ENCODE measurements around the gene ZNF512B. TPM values are rescaled to one million over a fixed set of nuclear protein-coding genes. Genes with fewer than 3 reads are reported as not detected.
"Not testable (repeated sequence)": the region's sequence is repeated elsewhere in the genome, so short reads cannot be mapped to it uniquely, and the experiment has no call there.

ZNF512B gene
- total RNA-seq = 10 to 100 TPM; 12.3 to 16.1 (median 13.6) TPM
- 9.8 TPM for polyA plus RNA-seq
- long read RNA-seq, donor 1, full-length matches to known transcripts = 1 of 24 reads
- long read RNA-seq, donor 1, partial matches to known transcripts = 7 of 24 reads
- long read RNA-seq, donor 1, other reads (novel, unspliced or antisense) = 16 of 24 reads
- long read RNA-seq, donor 2, full-length matches to known transcripts = 1 of 17 reads
- long read RNA-seq, donor 2, partial matches to known transcripts = 6 of 17 reads
- long read RNA-seq, donor 2, other reads (novel, unspliced or antisense) = 10 of 17 reads
- long read RNA-seq, donor 3, partial matches to known transcripts = 14 of 35 reads
- long read RNA-seq, donor 3, other reads (novel, unspliced or antisense) = 21 of 35 reads
- long read RNA-seq, donor 4, partial matches to known transcripts = 3 of 20 reads
- long read RNA-seq, donor 4, other reads (novel, unspliced or antisense) = 17 of 20 reads

- no peaks in the 10 kb centered on the region for H3K27me3 ChIP-seq (ENCODE audit: control insufficient read depth, insufficient read depth)
- no peaks in the 10 kb centered on the region for H3K9me3 ChIP-seq (ENCODE audit: control insufficient read depth, low read length)
- intact Hi-C loops (cut with DNase I) = loop anchor here (5.0 to 10.0 kb wide), 7 partner anchors 65 to 435 kb away; partner anchors contain the start of genes PTK6 (in 2 of the 4), DNAJC5 (in 1 of the 4), RTEL1 (in 1 of the 4) and STMN3 (in 1 of the 4)
- WGBS = 4% methylated on average over 73 of the region's 73 CpGs
- DNase-seq (peak; percentile 79 to 93 (median 90)), ATAC-seq (peak; percentile 20 to 25)
- H3K27ac ChIP-seq (ENCODE audit: low read length) = no peak within 1 kb of the TSS
- H3K4me3 ChIP-seq (ENCODE audit: low read length) = peak within 1 kb of the TSS; percentile 97
- peaks cover 5% of the 10 kb centered on the region for H3K4me1 ChIP-seq (ENCODE audit: control insufficient read depth, insufficient read depth, low read length)
Measured at GRCh38 chr20:63969838-63970713, at the start of gene ZNF512B. TSS of gene ZNF512B (minus strand) at chr20:63969930. CDS start at chr20:63967950, 1,980 bp downstream.

- WGBS = 78% methylated on average over 2 of the region's 2 CpGs
- intact Hi-C loops (cut with DNase I) = no loop called here
- no peaks in the 10 kb centered on the region for H3K9me3 ChIP-seq (ENCODE audit: control insufficient read depth, low read length)
- H3K27ac ChIP-seq (ENCODE audit: low read length) = no peak overlapping the region
- no peak overlapping the region for H3K4me3 ChIP-seq (ENCODE audit: low read length)
- no peak for ATAC-seq
- DNase-seq = no peak
- H3K4me1 ChIP-seq (ENCODE audit: control insufficient read depth, insufficient read depth, low read length) = no peaks in the 10 kb centered on the region
- H3K27me3 ChIP-seq (ENCODE audit: control insufficient read depth, insufficient read depth) = no peaks in the 10 kb centered on the region
Measured at GRCh38 chr20:64015635-64016034, 45.9 kb upstream of the ZNF512B start.

GRCh38 chr20:64012385-64013154, 42.8 kb upstream of the ZNF512B start:
- H3K4me1 ChIP-seq (ENCODE audit: control insufficient read depth, insufficient read depth, low read length); intact Hi-C loops (cut with DNase I); H3K27ac ChIP-seq (ENCODE audit: low read length); H3K9me3 ChIP-seq (ENCODE audit: control insufficient read depth, low read length); H3K27me3 ChIP-seq (ENCODE audit: control insufficient read depth, insufficient read depth); ATAC-seq; DNase-seq; H3K4me3 ChIP-seq (ENCODE audit: low read length): not testable (repeated sequence)
- WGBS = 92% methylated on average over 11 of the region's 20 CpGs

- intact Hi-C loops (cut with DNase I) = no loop called here
- H3K9me3 ChIP-seq (ENCODE audit: control insufficient read depth, low read length) = no peaks in the 10 kb centered on the region
- no peak overlapping the region for H3K27ac ChIP-seq (ENCODE audit: low read length)
- ATAC-seq (no peak), DNase-seq (no peak)
- 96% methylated on average over 16 of the region's 16 CpGs for WGBS
- H3K27me3 ChIP-seq (ENCODE audit: control insufficient read depth, insufficient read depth) = no peaks in the 10 kb centered on the region
- no peak overlapping the region for H3K4me3 ChIP-seq (ENCODE audit: low read length)
- H3K4me1 ChIP-seq (ENCODE audit: control insufficient read depth, insufficient read depth, low read length) = no peaks in the 10 kb centered on the region
Measured at GRCh38 chr20:64011366-64011779, 41.6 kb upstream of the ZNF512B start.

GRCh38 chr20:64010711-64011237, 41.0 kb upstream of the ZNF512B start:
- no peak overlapping the region for H3K27ac ChIP-seq (ENCODE audit: low read length)
- WGBS = 93% methylated on average over 8 of the region's 8 CpGs
- no peaks in the 10 kb centered on the region for H3K4me1 ChIP-seq (ENCODE audit: control insufficient read depth, insufficient read depth, low read length)
- no peaks in the 10 kb centered on the region for H3K27me3 ChIP-seq (ENCODE audit: control insufficient read depth, insufficient read depth)
- no peak for ATAC-seq
- no peak overlapping the region for H3K4me3 ChIP-seq (ENCODE audit: low read length)
- DNase-seq = no peak
- intact Hi-C loops (cut with DNase I) = loop anchor here in 1 of 4 donors (1.0 kb wide), 1 partner anchor 14 kb away; no protein-coding TSS in a partner anchor
- H3K9me3 ChIP-seq (ENCODE audit: control insufficient read depth, low read length) = no peaks in the 10 kb centered on the region

- no peak for DNase-seq
- no peak overlapping the region for H3K27ac ChIP-seq (ENCODE audit: low read length)
- no peaks in the 10 kb centered on the region for H3K4me1 ChIP-seq (ENCODE audit: control insufficient read depth, insufficient read depth, low read length)
- intact Hi-C loops (cut with DNase I) = loop anchor here in 1 of 4 donors (1.0 kb wide), 1 partner anchor 14 kb away; no protein-coding TSS in a partner anchor
- H3K27me3 ChIP-seq (ENCODE audit: control insufficient read depth, insufficient read depth) = no peaks in the 10 kb centered on the region
- H3K9me3 ChIP-seq (ENCODE audit: control insufficient read depth, low read length) = no peaks in the 10 kb centered on the region
- no peak overlapping the region for H3K4me3 ChIP-seq (ENCODE audit: low read length)
- ATAC-seq = no peak
- 88% methylated on average over 13 of the region's 13 CpGs for WGBS
Measured at GRCh38 chr20:64009811-64010387, 40.2 kb upstream of the ZNF512B start.

GRCh38 chr20:64006902-64007301, 37.2 kb upstream of the ZNF512B start:
- no peak for ATAC-seq
- Histone ChIP-seq H3K27ac (ENCODE audit: low read length) (no peak overlapping the region), H3K27me3 (ENCODE audit: control insufficient read depth, insufficient read depth) (no peaks in the 10 kb centered on the region), H3K9me3 (ENCODE audit: control insufficient read depth, low read length) (no peaks in the 10 kb centered on the region), H3K4me1 (ENCODE audit: control insufficient read depth, insufficient read depth, low read length) (no peaks in the 10 kb centered on the region), H3K4me3 (ENCODE audit: low read length) (no peak overlapping the region)
- peak in 1 of 3 donors; percentile 17 for DNase-seq
- WGBS = 94% methylated on average over 3 of the region's 3 CpGs
- intact Hi-C loops (cut with DNase I) = no loop called here

GRCh38 chr20:64006490-64006889, 36.8 kb upstream of the ZNF512B start:
- no peak for ATAC-seq
- Histone ChIP-seq H3K4me3 (ENCODE audit: low read length) (no peak overlapping the region), H3K27ac (ENCODE audit: low read length) (no peak overlapping the region), H3K9me3 (ENCODE audit: control insufficient read depth, low read length) (no peaks in the 10 kb centered on the region), H3K4me1 (ENCODE audit: control insufficient read depth, insufficient read depth, low read length) (no peaks in the 10 kb centered on the region), H3K27me3 (ENCODE audit: control insufficient read depth, insufficient read depth) (no peaks in the 10 kb centered on the region)
- intact Hi-C loops (cut with DNase I) = no loop called here
- DNase-seq = peak in 1 of 3 donors; percentile 32
- WGBS = 75% methylated on average over 10 of the region's 10 CpGs

GRCh38 chr20:64005394-64005793, 35.7 kb upstream of the ZNF512B start:
- Histone ChIP-seq H3K4me3 (ENCODE audit: low read length) (no peak overlapping the region), H3K27ac (ENCODE audit: low read length) (no peak overlapping the region), H3K4me1 (ENCODE audit: control insufficient read depth, insufficient read depth, low read length) (no peaks in the 10 kb centered on the region), H3K9me3 (ENCODE audit: control insufficient read depth, low read length) (no peaks in the 10 kb centered on the region), H3K27me3 (ENCODE audit: control insufficient read depth, insufficient read depth) (no peaks in the 10 kb centered on the region)
- 81% methylated on average over 6 of the region's 6 CpGs for WGBS
- ATAC-seq = no peak
- DNase-seq = peak in 1 of 3 donors; percentile 0
- intact Hi-C loops (cut with DNase I) = no loop called here
